OCI-M2 (cell line): ENCODE results near the gene DTNB.
"Not testable (repeated sequence)": the region's sequence is repeated elsewhere in the genome, so short reads cannot be mapped to it uniquely, and the experiment has no call there.

Experiments used
- DNase-seq: peaks from one replicate; lab custom pipeline; 2025; ENCODE audit not compliant: unreplicated experiment; lab: John Stamatoyannopoulos, UW

Gene DTNB

DNA sequence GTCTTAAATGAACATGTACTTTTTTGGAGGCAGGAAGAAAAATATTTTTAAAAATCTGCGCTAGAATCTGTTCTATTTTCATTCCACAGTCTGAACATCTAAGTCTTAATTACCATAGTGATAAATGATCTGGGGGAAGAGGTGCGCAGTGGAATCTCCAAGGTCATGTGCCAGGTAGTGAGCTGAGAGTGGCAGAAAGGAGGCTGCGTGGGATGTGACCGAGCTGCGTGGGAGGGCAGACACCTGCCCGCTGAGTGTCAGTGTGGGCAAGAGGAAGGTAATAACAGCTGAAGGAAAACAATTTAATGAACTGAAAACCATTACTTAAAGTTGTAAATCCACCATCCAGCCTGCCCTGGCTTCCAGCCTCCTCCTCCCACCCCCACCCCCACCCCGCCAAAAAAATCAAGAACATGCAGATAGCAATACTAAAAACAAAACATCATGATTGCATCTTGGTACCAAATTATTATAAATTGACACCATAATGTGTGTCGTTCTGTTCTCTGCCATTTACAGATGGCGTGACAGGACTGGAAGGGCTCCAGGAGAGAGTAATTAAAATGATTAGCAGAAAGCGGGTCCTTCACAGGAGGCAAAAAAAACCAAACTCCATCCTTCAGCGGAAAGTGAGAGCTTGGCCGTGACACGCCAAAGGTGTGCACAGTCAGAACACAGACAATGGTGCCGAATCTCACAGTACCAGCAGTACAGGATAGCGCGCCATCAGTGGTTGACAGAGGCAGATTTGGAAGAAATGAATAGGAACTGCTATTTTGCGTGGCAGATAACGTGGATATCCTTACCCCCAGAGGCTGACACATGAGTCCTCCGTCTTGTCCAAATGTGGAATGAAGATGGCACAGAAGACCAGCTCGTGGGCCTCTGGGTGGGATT is 11.4 kb upstream of the DTNB start:
- DNase-seq: no peak

DNA sequence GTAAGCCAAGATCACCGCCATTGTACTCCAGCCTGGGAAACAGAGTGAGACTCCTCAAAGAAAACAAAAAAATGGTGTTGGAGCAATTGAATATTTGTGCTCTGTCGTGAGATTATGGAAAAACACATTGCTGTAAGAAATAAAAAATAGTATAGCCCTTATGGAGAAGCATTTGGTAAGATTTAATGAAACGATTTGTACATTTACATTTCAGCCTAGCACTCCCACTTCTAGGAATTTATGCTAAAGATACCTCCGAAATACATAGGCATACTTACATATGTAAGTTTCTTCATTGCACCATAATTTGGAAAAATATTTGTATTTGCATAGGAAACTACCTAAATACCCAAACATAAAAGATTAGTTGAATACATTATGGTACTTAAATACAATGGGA is 8.7 kb upstream of the DTNB start:
- DNase-seq: no peak

DNA sequence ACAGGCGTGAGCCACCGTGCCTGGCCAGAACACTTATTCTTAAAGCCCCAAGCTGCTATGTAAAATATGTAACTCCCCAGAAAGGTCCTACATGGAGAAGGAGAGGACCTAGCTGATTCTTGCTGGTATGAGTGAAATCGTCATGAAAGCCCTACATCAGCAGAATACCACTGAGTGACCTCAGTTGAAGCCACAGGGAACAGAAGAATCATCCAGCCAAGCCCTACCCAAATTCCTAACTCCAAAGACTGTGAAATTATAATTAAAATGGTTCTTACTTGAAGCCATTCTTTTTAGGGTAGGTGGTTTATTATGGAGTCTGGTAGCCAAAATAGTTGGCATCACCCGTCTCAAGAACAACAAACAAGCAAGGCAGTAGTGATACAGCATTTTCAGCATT is 4.5 kb upstream of the DTNB start:
- DNase-seq: no peak

DNA sequence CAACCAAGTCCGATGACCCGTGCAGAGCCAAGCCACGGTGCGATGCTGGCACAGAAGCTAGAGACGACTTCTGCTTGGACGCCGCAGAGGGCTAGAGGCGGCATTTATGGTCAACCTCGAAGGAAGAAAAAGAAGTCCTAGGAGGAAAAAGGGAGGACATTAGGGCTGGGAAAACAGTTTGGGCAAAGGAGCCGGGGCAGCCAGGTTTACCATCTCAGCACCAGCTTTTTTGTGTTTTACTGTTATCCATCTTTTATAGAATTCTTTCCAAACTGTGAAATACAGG is 643 bp upstream of the DTNB start:
- DNase-seq: no peak

DNA sequence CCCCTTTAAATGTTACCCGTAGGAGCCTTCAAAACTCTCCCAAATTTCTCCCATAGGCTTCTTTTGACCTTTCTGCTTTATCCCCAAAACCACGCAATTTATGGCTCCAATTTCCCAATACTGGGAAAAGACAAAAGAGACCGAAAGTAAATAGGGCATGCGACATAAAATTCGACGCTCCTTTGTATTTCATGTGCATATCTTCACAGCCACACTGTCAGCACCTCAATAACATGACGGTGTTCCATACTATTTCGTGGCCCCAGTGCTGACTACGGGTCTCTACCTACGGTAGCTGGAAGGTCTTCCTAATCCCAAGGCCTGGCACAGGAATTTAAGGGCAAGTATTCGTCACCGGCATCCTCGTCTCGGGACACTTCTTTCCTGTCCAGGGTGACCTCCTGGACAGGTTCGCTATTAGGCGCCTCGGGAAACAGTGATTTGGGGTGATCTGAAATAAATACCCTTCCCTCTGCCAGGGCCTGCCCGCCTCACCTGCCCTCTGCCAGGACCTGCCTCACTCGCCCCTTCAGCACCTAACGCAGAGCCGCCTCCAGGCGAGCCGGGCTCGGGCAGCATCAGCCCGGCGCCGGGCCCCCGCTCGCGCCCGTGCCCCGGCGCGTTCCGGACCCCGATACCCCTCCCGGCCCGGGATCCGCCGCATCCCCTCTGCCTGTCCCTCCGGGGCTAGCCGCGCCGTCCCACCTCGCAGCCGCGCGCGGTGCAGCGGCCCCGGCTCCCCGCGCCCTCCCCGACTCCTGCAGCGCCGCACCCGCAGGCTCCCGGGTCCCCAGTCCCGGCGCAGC is 680 bp downstream of the DTNB start:
- DNase-seq: no peak

DNA sequence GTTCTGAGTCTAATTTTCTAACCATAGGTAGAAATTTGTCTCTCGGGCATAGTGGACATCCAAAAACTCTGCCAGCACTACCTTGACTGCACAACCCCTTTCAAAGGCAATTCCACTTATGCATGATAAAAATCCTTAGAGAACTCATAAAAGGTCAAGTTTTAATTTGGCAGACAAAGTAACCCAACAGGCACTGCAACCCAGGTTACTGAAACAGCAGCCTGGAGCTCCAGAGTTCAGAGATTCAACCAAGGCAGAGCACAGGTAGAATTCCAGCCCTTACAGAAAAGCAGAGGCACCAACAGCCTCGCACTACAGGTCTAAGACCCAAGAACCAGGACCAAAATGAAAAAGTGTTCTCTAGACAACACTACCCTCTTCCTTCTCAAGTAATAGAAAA is 1.8 kb downstream of the DTNB start:
- DNase-seq: no peak

DNA sequence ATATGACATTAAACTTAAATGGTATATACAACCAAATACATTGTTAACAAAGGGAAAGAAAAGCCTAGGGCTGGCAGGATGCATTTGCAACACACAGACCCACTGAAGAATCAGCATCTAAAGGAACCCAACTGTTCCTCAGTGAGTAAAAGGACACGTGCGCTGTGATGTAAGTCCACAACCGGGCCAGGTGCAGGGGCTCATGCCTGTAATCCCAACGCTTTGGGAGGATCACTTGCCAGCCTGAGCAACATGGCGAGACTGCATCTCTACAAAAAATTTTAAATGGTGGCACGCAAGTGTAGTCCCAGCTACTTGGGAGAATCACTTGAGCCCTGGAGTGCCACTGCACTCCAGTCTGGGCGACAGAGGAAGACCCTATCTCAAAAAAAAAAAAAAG is 3.9 kb downstream of the DTNB start:
- no peak for DNase-seq

DNA sequence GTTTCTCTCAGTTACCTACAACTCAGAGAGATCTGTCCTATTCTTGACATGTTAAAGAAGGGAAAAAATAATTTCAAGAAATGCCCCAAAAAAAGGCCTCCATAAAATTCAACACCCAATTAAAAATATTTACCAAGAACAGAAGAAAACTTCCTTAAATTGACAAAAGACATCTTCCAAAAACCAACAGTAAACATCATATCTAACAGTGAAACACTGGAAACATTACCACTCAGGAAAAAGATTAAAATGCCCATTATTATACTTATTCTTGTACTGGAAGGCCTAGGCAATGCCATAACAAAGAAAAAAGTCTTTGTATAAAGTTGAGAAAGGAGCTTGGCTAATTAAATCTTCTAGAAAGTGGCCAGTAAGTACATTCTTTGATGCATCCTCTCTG is 7.2 kb downstream of the DTNB start:
- DNase-seq: no peak

DNA sequence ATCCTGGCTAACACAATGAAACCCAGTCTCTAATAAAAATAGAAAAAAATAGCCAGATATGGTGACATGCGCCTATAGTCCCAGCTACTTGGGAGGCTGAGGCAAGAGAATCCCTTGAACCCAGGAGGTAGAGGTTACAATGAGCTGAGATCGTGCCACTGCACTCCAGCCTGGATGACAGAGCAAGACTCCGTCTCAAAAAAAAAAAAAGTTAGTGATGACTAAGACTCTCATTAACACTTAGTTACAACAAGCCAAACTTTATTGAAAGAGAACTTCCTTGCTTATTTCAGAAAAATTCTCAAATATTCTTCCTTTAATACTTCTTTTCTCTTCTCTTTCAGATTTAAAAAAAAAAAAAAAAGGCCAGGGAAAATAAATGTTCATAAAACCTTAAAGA is 7.9 kb downstream of the DTNB start:
- DNase-seq: not testable (repeated sequence)

DNA sequence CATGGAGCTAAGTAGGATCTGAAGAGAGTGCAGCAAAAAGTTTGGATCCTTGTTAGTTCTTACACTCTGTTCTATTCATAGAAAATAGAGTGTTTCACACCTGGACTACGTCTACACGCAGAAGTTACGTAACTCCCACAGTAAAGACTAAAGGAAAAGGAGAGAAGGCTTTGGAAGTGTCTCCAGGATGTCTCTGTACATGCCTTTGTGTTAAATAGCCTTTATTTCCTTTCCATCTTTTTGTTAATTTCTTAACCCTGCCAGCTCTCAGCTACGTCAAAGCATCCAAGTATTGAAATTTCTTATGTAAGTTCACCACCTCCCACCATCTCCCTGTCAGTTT is 8.4 kb downstream of the DTNB start:
- no peak for DNase-seq

DNA sequence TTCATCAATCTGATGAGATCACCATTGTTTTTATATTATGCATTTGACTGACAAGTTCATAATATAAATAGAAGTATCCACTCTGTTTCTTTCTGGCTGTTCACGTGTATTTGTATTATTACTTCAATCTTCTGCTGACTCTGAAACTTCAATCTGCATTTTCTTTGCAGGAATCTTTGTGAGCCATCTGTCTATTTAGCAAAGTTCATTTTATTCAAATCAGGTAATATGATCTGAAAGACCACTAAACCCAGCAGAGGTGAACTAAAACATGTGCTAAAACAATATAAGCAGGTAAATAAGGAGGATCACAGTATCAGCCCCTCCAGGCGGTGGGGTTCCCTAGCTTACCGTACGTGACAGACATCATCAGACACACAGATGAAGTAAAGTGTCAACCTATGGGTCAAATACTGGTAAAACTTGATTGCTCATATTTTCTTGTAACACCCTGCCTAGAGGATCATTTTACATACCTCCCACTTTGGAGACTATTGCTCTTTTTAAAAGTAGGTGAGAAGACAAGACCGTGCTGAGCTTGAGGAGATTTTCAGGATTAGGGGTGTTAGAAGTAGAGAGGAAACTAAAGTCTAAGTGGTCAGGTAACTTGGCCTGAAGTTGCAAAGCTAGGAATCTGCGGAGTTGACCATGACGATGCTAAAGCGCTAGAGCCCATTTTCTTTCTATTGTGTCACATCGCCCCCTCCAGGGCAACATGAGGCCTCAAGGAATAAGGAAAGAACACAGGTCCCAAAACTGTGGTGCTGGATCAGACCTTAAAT is 9.0 kb downstream of the DTNB start:
- DNase-seq: no peak

DNA sequence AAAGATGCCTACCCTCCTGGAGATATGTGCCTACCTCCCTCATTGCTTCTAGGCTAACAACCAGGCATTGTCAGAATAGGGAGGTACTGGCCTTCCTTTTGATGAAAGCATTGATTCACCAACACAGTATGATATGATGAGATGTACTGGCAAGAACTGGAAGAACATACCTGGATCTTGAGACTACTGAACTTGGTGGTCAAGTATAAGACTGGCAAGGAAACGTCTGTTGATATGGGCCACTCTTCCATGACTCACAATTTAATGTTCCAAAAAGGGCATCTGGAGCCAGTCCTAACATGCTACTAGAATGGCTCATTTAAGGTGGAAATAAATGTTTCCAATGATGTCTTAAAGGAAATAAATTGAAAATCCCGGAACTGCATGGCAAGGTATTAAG is 18.1 kb downstream of the DTNB start:
- DNase-seq: no peak

DNA sequence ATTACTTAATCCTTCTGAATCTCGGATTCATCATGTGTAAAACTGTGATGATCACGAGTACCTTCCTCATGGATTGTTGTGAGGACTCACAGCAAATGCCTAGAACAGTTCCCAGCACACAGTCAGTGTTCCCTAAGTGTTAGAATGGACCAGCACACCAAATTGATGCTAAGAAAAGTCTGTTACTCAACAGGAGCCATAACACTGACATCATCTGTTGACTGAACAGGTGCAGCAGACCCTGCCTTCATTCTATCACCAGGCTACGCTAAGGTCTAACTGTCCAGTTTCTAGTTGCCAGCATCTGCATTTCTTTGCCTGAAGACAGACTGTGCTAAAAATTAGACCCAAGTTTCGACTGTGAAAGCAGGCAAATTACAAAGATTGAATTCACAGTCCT is 18.6 kb downstream of the DTNB start:
- no peak for DNase-seq

DNA sequence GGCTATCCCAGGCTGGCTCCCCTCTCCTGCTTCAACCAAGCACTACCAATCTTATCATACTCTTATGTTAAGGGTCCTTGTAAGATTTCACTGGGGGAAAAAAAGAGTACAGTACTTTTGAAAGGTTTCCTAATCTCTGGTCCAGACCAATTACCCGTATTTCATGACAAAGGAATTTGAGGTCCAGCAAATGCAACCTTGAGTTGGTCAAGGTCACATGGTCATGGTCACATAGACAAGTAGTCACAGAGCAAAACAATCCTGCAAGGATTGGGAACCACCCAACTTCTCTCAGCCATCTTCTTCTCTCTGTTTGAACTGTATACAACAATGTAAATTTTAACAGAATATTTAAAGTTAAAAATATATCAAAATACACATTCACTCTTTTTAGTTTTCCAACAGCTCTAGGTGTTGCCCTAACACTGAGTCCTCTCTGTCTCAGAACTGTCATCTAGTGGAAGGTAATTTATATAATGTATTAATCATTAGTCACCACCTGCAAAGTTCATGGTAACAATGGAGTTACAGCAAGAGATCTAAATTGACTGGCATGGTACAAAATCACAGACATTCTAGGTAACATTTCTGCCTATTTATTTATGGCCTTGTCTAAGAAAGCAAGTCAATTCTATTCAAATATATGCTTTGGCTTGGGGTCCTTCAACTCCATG is 21.5 kb downstream of the DTNB start:
- no peak for DNase-seq

DNA sequence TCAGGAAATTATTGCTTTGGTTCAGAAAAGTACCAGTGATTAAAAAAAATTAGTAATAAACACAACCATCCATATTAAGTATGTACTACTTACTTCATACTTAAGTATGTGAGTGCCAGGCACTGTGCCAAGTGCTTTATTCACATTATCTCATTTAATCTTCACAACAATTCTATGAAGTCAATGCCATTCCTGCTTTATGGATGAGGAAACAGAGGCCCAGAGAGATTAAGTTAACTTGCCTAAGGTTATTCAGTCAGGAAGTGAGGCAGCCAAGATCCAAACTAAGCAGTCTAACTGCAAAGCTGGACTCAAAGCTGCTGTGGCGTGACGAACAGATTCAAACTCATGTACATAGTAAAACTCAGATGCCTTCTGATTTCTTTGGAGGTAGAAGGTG is 22.3 kb downstream of the DTNB start:
- no peak for DNase-seq

DNA sequence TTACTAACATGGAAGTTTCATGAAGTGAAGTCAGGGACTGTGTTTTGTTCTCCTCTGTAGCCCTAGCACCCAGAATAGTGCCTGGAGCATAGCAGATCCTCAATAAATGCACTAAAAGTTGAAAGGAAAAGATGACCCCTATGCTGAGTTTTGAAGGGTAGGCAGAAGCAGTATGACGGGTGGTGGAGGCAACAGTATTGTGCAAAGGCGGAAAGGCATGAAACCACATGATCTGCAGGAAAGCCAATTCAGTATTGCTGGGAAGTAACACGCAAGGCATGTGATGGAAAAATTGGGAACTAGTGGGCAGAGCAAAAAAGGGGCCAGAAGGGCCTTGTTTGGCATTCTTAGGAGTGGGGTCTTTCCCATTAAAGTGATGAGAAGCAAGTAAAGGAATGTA is 23.1 kb downstream of the DTNB start:
- no peak for DNase-seq

DNA sequence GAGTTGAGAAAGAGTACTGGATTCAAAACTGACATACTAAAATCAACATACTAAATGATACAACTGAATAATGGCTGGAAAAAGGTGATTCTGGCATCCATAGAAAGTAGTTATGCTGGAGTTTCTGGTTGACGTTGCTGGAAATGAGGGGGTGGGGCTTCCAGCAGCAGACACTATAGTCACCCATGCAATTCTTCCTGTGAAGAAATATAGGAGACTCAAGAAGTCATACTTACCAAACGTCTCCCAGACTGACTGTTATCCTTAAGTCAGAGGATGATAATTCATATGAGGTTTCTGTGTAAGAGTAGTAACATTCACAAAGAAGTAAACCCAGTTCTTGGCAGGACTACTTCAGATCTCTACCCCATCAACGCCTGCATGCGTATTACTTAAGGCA is 23.6 kb downstream of the DTNB start:
- no peak for DNase-seq

DNA sequence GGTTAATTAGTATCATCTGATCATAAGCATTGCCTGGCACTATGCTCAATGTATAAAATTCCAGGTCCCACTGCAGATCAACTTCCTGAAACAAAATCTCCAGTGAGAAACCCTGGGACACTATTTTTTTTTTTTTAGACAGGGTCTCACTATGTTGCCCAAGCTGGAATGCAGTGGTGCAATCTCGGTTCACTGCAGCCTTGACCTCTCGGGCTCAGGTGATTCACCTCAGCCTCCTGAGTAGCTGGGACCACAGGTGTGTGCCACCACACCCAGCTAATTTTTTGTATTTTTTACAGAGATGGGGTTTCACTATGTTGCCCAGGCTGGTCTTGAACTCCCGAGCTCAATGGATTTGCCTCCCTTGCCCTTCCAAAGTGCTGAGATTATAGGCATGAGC is 31.1 kb downstream of the DTNB start:
- DNase-seq: no peak

DNA sequence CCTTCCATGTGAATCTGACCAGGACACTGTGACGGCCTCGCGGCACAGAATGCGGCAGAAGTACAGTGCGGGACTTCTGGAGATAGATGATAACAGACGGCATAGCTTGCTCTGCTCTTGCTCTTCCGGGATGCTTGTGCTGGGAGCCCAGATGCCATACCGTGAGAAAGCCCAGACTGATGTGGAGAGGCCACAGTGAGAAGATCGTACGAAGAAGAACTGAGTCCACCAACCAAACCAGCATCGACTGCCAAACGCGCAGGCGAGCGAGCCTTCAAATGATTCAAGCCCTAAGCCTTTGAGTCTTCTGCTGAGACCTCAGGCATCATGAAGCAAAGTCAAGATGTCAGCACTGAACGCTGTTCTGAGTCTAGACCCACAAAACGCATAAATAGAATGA is 33.7 kb downstream of the DTNB start:
- no peak for DNase-seq

DNA sequence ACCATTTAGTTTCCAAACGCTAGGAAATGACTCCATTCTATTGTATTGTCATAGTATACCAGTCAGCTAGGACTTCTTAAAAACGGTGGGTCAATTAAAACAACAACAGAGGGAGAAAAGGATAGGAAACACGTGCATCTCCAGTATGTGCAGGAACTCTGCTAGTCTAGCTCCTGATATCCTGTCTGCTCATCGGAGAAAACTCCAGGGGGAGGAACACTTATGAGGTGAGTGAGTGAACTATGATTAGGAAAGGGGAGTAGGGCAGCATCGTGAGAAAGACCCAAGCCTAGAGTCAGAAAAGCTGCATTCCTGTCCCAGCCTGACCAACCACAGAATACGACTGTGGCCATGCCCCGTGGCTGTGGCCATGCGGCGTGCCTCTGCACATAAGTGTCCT is 34.2 kb downstream of the DTNB start:
- DNase-seq: no peak

DNA sequence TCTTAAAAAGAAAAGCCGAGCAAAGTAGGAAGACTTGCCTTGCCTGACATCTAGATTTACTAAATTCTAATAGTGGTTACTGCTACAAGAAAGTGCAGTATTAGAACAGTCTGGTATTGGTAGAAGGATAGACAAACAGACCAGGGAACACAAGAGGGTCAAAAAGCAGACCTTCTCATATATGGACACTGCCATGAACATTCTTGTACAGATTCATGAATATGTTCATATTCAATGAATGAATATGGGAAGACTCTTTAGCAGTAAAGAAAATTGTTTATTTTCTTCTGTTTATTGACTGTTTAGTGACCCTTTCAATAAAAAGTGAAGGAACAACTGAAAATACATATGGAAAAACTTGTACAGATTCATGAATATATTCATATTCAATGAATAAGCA is 37.6 kb downstream of the DTNB start:
- no peak for DNase-seq
